Retinal pigment epithelial cell (primary cell): ENCODE data around the gene CKS1B.
A peak's percentile ranks its signal among the peaks of the same experiment; 100 is the strongest.

Experiments
- DNase-seq: peaks from one replicate; pipeline ENCODE4 v3.0.0-alpha.2; 2010; ENCODE audit warnings: low read depth
- H3K4me3 ChIP-seq: 2 replicates; pipeline ENCODE4 v1.5.1; 2011; ENCODE audit warnings: mild to moderate bottlenecking, low read length, control low read depth, moderate library complexity
- CTCF ChIP-seq: conservative IDR thresholded peaks from 2 replicates; pipeline ENCODE4 v1.5.1; 2011; ENCODE audit warnings: low read depth, low read length, control low read depth, inconsistent platforms

The CKS1B gene

GRCh38 chr1:154960446-154961136, 13.9 kb upstream of the CKS1B start:
- DNase-seq, result no peak
- peak overlapping the region; percentile 67 for H3K4me3 ChIP-seq
- TF ChIP-seq CTCF, result no peak

- no peak for DNase-seq
- peak; percentile 0 for TF ChIP-seq CTCF
- H3K4me3 ChIP-seq, result peak within 1 kb of the TSS; percentile 67
These were observed 13.0 kb upstream of the CKS1B start, which contains the start of gene PYGO2 for GRCh38 chr1:154961207-154962155. TSS of gene PYGO2 (minus strand) at chr1:154961782. CDS start at chr1:154961576, 206 bp downstream.

GRCh38 chr1:154962156-154962749, 12.2 kb upstream of the CKS1B start:
- DNase-seq, result no peak
- H3K4me3 ChIP-seq, result peak overlapping the region; percentile 67
- no peak for TF ChIP-seq CTCF

GRCh38 chr1:154962795-154963330, 11.6 kb upstream of the CKS1B start:
- TF ChIP-seq CTCF, result no peak
- peak overlapping the region; percentile 67 for H3K4me3 ChIP-seq
- DNase-seq, result no peak

- DNase-seq, result no peak
- H3K4me3 ChIP-seq, result no peak overlapping the region
- no peak for TF ChIP-seq CTCF
These were observed 10.8 kb upstream of the CKS1B start for GRCh38 chr1:154963643-154964042.

GRCh38 chr1:154964359-154964758, 10.1 kb upstream of the CKS1B start:
- no peak for DNase-seq
- no peak overlapping the region for H3K4me3 ChIP-seq
- no peak for TF ChIP-seq CTCF
